ENCODE results near the gene AKAP9.
A peak's percentile ranks its signal among the peaks of the same experiment; 100 is the strongest.
"Not testable (repeated sequence)": the region's sequence is repeated elsewhere in the genome, so short reads cannot be mapped to it uniquely, and the experiment has no call there.

Gene AKAP9

DNA sequence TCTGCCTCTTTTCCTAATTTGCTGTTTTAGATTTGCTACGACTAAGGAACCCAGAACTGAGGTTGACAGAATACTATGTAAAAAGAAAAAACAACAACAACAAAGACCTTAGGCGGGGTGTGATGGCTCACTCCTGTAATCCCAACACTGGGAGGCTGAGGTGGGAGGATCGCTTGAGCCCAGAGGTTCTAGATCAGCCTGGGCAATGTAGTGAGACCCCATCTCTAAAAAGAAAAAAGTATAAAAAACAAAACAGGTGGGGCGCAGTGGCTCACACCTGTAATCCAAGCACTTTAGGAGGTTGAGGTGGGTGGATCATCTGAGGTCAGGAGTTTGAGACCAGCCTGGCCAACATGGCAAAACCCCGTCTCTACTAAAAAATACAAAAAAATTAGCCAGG lies 4.3 kb downstream of the AKAP9 start:
- not testable (repeated sequence) for DNase-seq (ENCODE audit: extremely low spot score, insufficient read length, low read depth); FAIRE-seq

DNA sequence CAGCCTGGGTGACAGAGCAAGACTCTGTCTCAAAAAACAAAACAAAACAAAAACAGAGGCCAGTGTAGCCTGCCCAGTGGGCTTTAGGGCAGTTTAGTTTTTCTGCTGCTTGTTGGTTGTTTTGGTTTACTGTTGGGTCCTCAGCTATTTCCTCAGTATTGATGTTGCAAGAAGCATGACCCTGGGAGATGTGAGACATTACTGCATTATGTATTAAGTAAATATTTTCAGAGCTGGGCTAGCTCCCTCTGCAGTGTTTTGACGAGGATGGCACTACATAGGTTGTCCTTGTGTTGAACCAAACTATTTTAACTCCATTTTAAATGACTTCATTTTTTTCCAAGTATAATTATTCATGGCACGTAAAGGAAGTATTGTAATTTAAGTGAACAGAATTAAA lies 4.8 kb downstream of the AKAP9 start:
- DNase-seq (ENCODE audit: extremely low spot score, insufficient read length, low read depth): no peak
- no peak for FAIRE-seq

DNA sequence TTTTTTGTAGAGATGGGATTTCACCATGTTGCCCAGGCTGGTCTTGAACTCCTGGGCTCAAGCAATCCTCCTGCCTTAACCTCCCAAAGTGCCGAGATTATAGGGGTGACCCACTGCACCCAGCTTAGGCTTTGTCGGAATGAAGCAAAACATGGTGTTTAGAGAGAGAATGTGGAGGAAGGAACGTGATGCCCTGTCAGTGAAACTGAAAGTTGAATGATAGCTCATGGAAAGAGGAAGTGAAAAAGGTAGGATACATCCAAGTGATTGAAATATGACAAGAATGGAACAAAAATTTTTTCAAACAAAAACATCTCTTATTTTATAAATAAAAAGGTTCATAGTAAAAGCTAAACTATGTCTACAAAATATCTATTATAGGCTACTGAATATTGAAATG lies 5.9 kb downstream of the AKAP9 start:
- FAIRE-seq (no peak), DNase-seq (ENCODE audit: extremely low spot score, insufficient read length, low read depth) (no peak)

GRCh38 chr7:91947948-91948347 lies 7.3 kb downstream of the AKAP9 start:
- DNase-seq (ENCODE audit: extremely low spot score, insufficient read length, low read depth) (no peak), FAIRE-seq (no peak)

- FAIRE-seq: no peak
- no peak for DNase-seq (ENCODE audit: extremely low spot score, insufficient read length, low read depth)
These were observed 8.8 kb downstream of the AKAP9 start for GRCh38 chr7:91949221-91950009.

DNA sequence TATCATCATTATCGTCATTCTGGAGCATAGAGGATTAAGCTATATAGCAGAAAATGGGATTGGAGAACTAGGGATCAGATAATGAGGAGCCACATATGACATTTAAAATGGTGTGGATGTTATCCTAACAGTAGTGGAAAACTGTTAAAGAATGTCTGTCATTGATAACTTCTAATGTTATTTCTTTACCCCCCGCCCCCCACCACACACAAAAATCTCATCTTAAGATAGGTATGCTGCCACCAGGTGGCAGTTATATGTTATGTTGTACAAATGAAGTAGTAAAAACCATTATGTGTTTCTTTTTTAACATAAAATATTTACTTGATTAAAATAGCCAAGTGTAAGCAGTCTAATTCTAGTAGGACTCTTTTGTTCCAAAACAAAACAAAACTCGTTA lies 13.0 kb downstream of the AKAP9 start:
- FAIRE-seq (peak; percentile 52), DNase-seq (ENCODE audit: extremely low spot score, insufficient read length, low read depth) (no peak)

GRCh38 chr7:91956464-91956863 lies 15.8 kb downstream of the AKAP9 start:
- FAIRE-seq: peak; percentile 38
- DNase-seq (ENCODE audit: extremely low spot score, insufficient read length, low read depth): not testable (repeated sequence)

DNA sequence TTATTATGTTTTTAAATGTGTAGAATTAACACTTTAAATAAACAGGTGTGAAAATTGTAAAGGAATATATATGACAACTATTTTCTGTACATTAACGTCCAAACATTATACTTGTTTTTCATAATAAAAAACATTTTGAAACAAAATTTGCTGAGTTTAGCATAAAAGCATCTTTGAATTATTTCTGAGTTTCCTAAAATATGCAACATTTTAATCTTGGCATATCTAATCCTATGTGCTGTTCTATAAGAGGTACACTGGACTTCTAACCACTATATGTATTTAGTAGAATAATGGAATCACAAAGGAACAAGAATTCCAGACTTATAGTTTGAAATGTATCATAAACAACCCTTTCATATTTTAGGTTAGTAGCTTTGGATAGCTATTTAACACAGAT lies 16.6 kb downstream of the AKAP9 start:
- DNase-seq (ENCODE audit: extremely low spot score, insufficient read length, low read depth): no peak
- FAIRE-seq: no peak

- FAIRE-seq (no peak), DNase-seq (ENCODE audit: extremely low spot score, insufficient read length, low read depth) (no peak)
These were observed 17.2 kb downstream of the AKAP9 start for GRCh38 chr7:91957823-91958222.

GRCh38 chr7:91959023-91959422 lies 18.4 kb downstream of the AKAP9 start:
- no peak for FAIRE-seq
- no peak for DNase-seq (ENCODE audit: extremely low spot score, insufficient read length, low read depth)

GRCh38 chr7:91961816-91962215 lies 21.2 kb downstream of the AKAP9 start:
- DNase-seq (ENCODE audit: extremely low spot score, insufficient read length, low read depth): no peak
- no peak for FAIRE-seq

- DNase-seq (ENCODE audit: extremely low spot score, insufficient read length, low read depth) (no peak), FAIRE-seq (no peak)
These were observed 21.8 kb downstream of the AKAP9 start for GRCh38 chr7:91962419-91962818.

DNA sequence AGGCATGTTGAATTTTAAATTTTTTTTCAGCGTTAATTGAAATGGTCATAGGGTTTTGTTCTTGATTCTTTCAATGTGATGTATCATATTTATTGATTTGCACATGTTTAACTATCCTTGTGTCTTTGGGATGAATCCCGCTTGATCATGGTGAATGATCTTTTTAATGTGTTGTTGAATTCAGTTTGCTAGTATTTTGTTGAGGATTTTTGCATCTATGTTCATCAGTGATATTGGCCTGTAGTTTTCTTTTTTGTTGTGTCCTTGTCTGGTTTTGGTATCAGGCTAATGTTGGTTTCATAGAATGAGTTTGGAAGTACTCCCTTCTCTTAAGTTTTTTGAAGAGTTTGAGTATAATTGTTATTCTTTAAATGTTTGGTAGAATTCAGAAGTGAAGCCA lies 26.9 kb downstream of the AKAP9 start:
- not testable (repeated sequence) for FAIRE-seq; DNase-seq (ENCODE audit: extremely low spot score, insufficient read length, low read depth)

- no peak for FAIRE-seq
These were observed 33.0 kb downstream of the AKAP9 start for GRCh38 chr7:91973639-91974038.

DNA sequence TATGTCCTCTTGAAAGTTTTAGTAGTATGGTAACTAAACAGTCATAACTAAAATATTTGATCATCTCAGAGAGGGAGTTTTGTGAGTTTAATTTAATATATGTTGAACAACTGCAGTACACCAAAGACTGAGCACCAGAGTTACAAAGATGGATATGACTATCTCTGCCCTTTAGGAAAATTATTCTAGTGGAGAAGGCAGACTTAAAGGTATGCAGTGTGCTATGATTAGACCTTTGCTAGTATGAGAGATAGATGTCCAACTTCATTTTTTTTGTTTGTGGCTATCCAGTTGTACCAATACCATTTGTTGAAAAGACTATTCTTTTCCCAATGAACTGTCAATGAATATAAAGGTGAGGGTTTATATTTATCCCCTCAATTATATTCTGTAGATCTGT lies 33.4 kb downstream of the AKAP9 start:
- FAIRE-seq (no peak), DNase-seq (ENCODE audit: extremely low spot score, insufficient read length, low read depth) (no peak)

More at GRCh38 chr7:91973639-91974038, 33.0 kb downstream of the AKAP9 start:
- DNase-seq (ENCODE audit: extremely low spot score, insufficient read length, low read depth): no peak

DNA sequence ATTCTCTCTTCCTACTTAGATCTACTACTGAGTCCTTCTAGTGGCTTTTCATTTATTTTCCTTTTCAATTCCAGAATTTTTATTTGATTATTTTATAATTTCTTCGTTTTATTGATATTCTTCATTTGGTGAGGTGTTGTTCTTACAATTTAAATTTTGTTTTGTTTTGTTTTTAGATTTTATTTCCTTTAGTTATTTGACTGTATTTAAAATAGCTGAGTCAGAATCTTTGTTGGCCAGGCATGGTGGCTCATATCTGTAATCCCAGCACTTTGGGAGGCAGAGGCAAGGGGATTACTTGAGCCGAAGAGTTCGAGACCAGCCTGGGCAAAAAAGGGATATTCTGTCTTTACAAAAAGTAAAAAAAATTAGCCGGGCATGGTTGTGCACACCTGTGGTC lies 36.1 kb downstream of the AKAP9 start:
- no peak for FAIRE-seq
- DNase-seq (ENCODE audit: extremely low spot score, insufficient read length, low read depth): no peak

- DNase-seq (ENCODE audit: extremely low spot score, insufficient read length, low read depth): no peak
- FAIRE-seq: no peak
These were observed 38.9 kb downstream of the AKAP9 start for GRCh38 chr7:91979590-91979989.

DNA sequence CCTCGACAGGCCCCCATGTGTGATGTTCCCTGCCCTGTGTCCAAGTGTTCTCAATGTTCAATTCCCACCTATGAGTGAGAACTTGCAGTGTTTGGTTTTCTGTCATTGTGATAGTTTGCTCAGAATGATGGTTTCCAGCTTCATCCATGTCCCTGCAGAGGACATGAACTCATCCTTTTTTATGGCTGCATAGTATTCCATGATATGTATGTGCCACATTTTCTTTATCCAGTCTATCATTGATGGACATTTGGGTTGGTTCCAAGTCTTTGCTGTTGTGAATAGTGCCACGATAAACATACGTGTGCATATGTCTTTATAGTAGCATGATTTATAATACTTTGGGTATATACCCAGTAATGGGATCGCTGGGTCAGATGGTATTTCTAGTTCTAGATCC lies 41.7 kb downstream of the AKAP9 start:
- DNase-seq (ENCODE audit: extremely low spot score, insufficient read length, low read depth); FAIRE-seq: not testable (repeated sequence)

- FAIRE-seq: no peak
- no peak for DNase-seq (ENCODE audit: extremely low spot score, insufficient read length, low read depth)
These were observed 47.6 kb downstream of the AKAP9 start for GRCh38 chr7:91988213-91988612.

GRCh38 chr7:91993976-91994375 lies 53.3 kb downstream of the AKAP9 start:
- FAIRE-seq (peak; percentile 39), DNase-seq (ENCODE audit: extremely low spot score, insufficient read length, low read depth) (no peak)

DNA sequence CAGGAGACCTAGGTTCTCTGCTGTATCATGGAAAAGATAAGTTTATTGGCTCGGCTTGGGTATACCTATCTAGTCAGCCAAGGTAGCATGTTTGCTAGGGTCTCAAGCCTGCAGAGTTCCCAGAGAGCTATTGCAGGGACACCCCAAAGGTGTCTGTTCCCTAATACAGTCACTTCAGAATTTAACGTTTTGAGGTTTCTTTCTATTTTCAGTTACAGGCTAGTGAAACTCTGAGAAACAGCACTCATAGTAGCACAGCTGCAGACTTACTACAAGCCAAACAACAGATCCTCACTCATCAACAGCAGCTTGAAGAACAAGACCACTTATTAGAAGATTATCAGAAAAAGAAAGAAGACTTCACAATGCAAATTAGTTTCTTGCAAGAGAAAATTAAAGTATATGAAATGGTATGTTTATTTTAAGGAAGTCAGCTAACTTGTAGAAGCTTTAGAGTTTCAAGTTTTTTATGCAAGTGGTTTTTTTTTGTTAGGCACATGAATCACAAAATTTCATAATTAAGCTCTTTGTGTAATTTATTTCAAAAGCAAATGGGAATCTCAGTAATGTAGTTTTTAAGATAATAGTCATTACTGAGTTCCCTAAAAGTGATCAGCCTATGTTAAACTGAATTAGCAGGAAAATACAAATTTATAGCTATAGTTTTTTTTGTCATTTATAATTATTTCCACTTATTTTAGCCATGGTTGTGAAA lies 54.9 kb downstream of the AKAP9 start:
- FAIRE-seq (peak; percentile 73), DNase-seq (ENCODE audit: extremely low spot score, insufficient read length, low read depth) (peak; percentile 1)
